Measurements from ENCODE around the gene NDFIP2. TPM values are rescaled to one million over a fixed set of nuclear protein-coding genes. Genes with fewer than 3 reads are reported as not detected.

The NDFIP2 gene
- total RNA-seq, 1 experiment from 2014 or later: 23.1 TPM

DNA sequence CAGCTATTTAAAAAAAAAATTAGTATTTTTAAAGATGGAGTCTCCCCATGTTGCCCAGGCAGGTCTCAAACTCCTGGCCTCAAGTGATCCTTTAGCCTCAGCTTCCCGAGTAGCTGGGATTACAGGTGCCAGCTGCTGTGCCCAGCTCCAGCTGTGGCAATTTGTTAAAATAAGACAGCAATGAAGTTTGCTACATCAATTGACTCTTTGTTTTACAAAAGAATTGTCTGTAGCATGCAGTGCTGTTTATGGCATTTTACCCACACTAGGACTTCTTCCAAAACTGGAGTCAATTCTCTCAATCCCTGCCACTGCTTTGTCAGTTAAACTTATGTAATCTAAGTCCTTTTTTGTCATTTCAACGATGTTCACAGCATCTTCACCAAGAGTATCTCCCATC lies 49.3 kb downstream of the NDFIP2 start:
- Mint-ChIP-seq H3K27ac (no peak overlapping the region), H3K9me3 (no peaks in the 10 kb centered on the region), H3K36me3 (no peaks in the 10 kb centered on the region), H3K4me3 (no peak overlapping the region), H3K4me1 (peaks cover 26% of the 10 kb centered on the region), H3K27me3 (ENCODE audit: low read depth) (no peaks in the 10 kb centered on the region)
- POLR2A ChIA-PET: no interaction called here
- DNase-seq (ENCODE audit: low spot score) (no peak), ATAC-seq (no peak)
- no peak for TF ChIP-seq RORB (CRISPR knock-in tag; IDR thresholded peaks at IDR 0.05)
- TF ChIP-seq ZNF263 (CRISPR knock-in tag; IDR thresholded peaks at IDR 0.05; ENCODE audit: low read depth): no peak
- no peak for TF ChIP-seq FOXJ3 (CRISPR knock-in tag; IDR thresholded peaks at IDR 0.05; ENCODE audit: borderline replicate concordance)
- no peak for TF ChIP-seq ZBTB21 (CRISPR knock-in tag; IDR thresholded peaks at IDR 0.05; ENCODE audit: borderline replicate concordance)
- TF ChIP-seq EMX1 (CRISPR knock-in tag; IDR thresholded peaks at IDR 0.05): no peak
- CTCF ChIA-PET: interaction anchor here (1.0 to 3.2 kb wide), 2 partner anchors 11 to 106 kb away, joined by 5 to 15 read pairs; no protein-coding TSS in a partner anchor

DNA sequence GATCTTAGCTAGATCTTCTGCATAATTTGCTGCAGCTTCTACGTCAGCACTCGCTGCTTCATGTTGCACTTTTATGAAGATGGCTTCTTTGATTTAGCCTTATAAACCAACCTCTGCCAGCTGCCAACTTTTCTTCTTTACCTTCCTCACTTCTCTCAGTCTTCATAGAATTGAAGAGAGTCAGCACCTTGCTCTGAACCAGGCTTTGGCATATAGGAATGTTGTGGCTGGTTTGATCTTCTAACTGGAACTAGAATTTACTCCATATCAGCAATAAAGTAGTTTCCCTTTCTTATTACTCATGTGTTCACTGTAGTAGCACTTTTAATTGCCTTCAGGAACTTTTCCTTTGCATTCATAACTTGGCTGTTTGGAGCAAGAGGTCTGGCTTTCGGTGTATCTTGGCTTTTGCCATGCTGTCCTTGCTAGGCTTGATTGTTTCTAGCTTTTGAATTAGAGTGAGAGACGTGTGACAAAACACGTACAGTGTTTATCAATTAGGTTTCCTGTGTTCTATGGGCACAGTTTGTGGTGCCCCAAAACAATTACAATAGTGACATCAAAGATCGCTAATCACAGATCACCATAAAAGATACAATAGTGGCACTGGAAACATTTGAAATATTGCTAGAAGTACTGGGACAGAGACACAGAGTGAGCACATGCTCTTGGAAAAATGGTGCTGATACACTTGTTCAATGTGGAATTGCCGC lies 50.7 kb downstream of the NDFIP2 start:
- TF ChIP-seq, protein P1, sequence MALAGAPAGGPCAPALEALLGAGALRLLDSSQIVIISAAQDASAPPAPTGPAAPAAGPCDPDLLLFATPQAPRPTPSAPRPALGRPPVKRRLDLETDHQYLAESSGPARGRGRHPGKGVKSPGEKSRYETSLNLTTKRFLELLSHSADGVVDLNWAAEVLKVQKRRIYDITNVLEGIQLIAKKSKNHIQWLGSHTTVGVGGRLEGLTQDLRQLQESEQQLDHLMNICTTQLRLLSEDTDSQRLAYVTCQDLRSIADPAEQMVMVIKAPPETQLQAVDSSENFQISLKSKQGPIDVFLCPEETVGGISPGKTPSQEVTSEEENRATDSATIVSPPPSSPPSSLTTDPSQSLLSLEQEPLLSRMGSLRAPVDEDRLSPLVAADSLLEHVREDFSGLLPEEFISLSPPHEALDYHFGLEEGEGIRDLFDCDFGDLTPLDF (CRISPR knock-in tag; IDR thresholded peaks at IDR 0.05): no peak
- no peak for TF ChIP-seq ELF4 (CRISPR knock-in tag; IDR thresholded peaks at IDR 0.05; ENCODE audit: low read depth)
- no peak for TF ChIP-seq TP53 (CRISPR knock-in tag; IDR thresholded peaks at IDR 0.05)
- TF ChIP-seq, protein P2, sequence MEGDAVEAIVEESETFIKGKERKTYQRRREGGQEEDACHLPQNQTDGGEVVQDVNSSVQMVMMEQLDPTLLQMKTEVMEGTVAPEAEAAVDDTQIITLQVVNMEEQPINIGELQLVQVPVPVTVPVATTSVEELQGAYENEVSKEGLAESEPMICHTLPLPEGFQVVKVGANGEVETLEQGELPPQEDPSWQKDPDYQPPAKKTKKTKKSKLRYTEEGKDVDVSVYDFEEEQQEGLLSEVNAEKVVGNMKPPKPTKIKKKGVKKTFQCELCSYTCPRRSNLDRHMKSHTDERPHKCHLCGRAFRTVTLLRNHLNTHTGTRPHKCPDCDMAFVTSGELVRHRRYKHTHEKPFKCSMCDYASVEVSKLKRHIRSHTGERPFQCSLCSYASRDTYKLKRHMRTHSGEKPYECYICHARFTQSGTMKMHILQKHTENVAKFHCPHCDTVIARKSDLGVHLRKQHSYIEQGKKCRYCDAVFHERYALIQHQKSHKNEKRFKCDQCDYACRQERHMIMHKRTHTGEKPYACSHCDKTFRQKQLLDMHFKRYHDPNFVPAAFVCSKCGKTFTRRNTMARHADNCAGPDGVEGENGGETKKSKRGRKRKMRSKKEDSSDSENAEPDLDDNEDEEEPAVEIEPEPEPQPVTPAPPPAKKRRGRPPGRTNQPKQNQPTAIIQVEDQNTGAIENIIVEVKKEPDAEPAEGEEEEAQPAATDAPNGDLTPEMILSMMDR (IDR thresholded peaks at IDR 0.05): no peak
- TF ChIP-seq FOXK1 (CRISPR knock-in tag; IDR thresholded peaks at IDR 0.05): no peak
- TF ChIP-seq MXD4 (CRISPR knock-in tag; IDR thresholded peaks at IDR 0.05; ENCODE audit: borderline replicate concordance): no peak
- no peak for ATAC-seq
- ChIA-PET POLR2A (no interaction called here), CTCF (interaction anchor here (2.4 kb wide), 1 partner anchor 108 kb away, joined by 14 read pairs; no protein-coding TSS in a partner anchor)
- DNase-seq (ENCODE audit: low spot score): no peak
- no peaks in the 10 kb centered on the region for H3K9me3 Mint-ChIP-seq
- H3K4me1 Mint-ChIP-seq: peaks cover 39% of the 10 kb centered on the region
- H3K27ac Mint-ChIP-seq: no peak overlapping the region
- H3K36me3 Mint-ChIP-seq: no peaks in the 10 kb centered on the region
- no peaks in the 10 kb centered on the region for H3K27me3 Mint-ChIP-seq (ENCODE audit: low read depth)
- no peak overlapping the region for H3K4me3 Mint-ChIP-seq

DNA sequence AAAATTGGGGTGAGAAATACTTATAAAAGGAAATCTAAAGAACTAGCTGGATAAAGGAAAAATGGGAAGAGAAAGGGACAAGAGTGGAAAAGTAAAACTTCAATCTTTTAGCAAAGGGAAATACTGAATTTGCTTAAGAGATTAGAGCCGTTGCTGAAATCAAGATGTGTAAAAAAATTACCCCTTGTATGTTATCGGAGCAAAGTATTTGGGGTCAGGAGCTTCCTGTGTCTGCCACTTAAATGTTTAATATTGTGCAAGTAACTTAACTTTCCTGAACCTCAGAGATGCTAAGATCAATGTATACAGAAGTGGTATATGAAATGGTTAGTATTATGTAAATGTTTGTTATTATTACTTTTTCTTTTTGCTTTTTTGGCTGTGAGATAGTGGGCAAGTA lies 51.6 kb downstream of the NDFIP2 start:
- no peak for ATAC-seq
- Mint-ChIP-seq H3K27ac (no peak overlapping the region), H3K36me3 (0 out of 2 replicates have a peak, but pooled peaks cover under 1% of the 10 kb centered on the region), H3K4me1 (peaks cover 43% of the 10 kb centered on the region), H3K4me3 (no peak overlapping the region), H3K9me3 (no peaks in the 10 kb centered on the region), H3K27me3 (ENCODE audit: low read depth) (no peaks in the 10 kb centered on the region)
- POLR2A ChIA-PET: no interaction called here
- CTCF ChIA-PET: interaction anchor here (1.6 to 2.4 kb wide), 2 partner anchors 9 to 109 kb away, joined by 4 to 14 read pairs; no protein-coding TSS in a partner anchor
- no peak for DNase-seq (ENCODE audit: low spot score)
- no peak for TF ChIP-seq JUN (CRISPR knock-in tag; IDR thresholded peaks at IDR 0.05)
- no peak for TF ChIP-seq NR1H2 (CRISPR knock-in tag; IDR thresholded peaks at IDR 0.05)
- TF ChIP-seq, protein P2 (IDR thresholded peaks at IDR 0.05): no peak
- TF ChIP-seq TP53 (CRISPR knock-in tag; IDR thresholded peaks at IDR 0.05): no peak
- TF ChIP-seq ZNF416 (CRISPR knock-in tag; IDR thresholded peaks at IDR 0.05): no peak

Data from WTC11 (cell line).